Activated naive CD4-positive, alpha-beta T cell treated with anti-CD3 and anti-CD28 coated beads, Interleukin-2, amount 50 U/mL, for 24 hours (primary cell): Measurements from ENCODE around the gene INSYN2A.
A peak's percentile ranks its signal among the peaks of the same experiment; 100 is the strongest.

Source experiments
- H3K27ac Mint-ChIP-seq: one replicate; pipeline ENCODE4 v1.8.0; 2021; ENCODE audit warnings: mild to moderate bottlenecking, mixed read lengths
- H3K27me3 Mint-ChIP-seq: one replicate; pipeline ENCODE4 v1.8.0; 2021; ENCODE audit warnings: mixed read lengths
- H3K36me3 Mint-ChIP-seq: one replicate; pipeline ENCODE4 v1.8.0; 2021; ENCODE audit warnings: mixed read lengths
- H3K4me1 Mint-ChIP-seq: one replicate; pipeline ENCODE4 v1.8.0; 2021; ENCODE audit warnings: mixed read lengths
- H3K4me3 Mint-ChIP-seq: one replicate; pipeline ENCODE4 v1.8.0; 2021; ENCODE audit warnings: mild to moderate bottlenecking, mixed read lengths
- H3K9me3 Mint-ChIP-seq: one replicate; pipeline ENCODE4 v1.8.0; 2021; ENCODE audit warnings: mixed read lengths

INSYN2A gene, protein sequence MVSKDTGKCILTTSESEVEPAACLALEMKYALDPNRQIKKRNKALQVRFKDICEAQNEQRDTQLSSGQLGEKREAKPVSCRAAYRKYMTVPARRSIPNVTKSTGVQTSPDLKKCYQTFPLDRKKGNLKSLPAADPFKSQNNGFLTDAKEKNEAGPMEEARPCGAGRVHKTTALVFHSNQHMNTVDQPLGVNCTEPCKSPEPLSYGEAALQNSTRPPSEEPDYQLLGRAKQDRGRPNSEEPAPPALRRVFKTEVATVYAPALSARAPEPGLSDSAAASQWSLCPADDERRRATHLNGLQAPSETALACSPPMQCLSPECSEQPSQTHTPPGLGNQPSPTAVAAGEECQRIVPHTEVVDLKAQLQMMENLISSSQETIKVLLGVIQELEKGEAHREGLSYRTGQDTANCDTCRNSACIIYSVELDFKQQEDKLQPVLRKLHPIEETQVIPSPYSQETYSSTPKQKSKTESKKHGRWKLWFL

DNA sequence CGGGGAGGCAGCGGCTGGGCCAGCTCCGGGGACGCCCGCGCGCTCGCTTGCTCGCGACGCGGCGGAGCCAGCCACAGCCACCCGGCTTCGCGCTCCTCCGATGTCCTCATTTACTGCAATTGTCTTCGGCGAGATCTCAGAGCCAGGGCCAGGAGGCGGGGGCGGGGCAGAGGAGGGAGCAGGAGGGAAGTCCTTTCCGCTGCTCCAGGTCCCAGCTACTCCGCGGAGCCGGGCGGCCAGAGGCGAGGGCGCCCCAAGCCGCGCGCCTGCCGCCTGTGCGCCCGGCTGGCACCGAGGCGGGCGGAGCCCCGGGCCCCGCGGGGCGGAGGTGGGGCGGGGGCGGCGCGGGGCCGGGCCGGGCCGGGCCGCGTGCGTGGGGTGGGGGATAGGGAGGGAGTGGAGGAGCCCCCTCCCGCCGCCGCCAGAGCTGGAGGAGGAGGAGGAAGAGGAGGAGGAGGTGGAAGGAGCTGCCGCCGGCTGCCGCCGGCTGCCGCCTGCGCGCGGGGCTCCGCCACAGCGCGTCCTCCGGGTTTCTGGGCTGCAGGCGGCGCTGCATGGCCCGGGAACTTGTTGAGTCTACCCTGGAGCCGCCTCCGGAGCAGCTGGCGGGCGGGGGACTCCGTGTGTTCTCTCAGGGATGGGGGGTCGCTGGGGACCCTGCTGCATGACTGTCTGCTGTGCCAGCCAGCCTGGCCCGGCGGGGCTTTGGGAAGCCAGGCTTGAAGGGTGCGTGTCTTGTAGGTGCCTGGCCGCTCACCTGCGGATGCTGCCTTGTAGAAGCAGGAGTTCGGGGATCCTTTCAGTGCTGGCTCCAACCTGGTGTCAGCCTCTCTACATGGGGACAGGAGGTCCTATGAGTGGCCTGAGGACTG is at the start of gene INSYN2A:
INSYN2A (minus strand) TSS at position 310 of the 872 bp plus-strand sequence. CDS start 20,196 bp downstream, outside the sequence.
- H3K36me3 Mint-ChIP-seq, result no peaks in the 10 kb centered on the region
- no peaks in the 10 kb centered on the region for H3K9me3 Mint-ChIP-seq
- peaks cover 28% of the 10 kb centered on the region for H3K27me3 Mint-ChIP-seq
- no peaks in the 10 kb centered on the region for H3K4me1 Mint-ChIP-seq
- H3K27ac Mint-ChIP-seq, result no peak within 1 kb of the TSS
- no peak within 1 kb of the TSS for H3K4me3 Mint-ChIP-seq

DNA sequence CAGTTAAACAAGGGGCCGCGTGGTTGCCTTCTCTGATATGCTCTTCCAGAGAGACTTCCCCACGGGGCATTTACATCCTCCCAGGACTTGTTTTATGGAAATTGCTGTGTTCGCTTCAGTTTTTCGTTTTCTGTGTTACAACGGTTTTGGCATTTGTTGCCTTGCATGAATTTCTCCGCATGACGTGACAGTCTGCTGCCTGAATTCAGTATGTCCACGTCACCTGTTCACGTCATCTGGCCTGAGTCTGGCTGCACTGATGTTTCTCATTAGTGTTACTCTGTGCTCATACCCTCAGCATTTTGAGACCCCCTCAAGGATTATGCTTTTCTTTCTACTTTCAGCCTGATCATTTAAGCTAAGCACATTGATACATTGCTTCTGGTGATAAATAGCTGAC is 49.1 kb upstream of the INSYN2A start:
- H3K27ac Mint-ChIP-seq, result peak overlapping the region; percentile 48

DNA sequence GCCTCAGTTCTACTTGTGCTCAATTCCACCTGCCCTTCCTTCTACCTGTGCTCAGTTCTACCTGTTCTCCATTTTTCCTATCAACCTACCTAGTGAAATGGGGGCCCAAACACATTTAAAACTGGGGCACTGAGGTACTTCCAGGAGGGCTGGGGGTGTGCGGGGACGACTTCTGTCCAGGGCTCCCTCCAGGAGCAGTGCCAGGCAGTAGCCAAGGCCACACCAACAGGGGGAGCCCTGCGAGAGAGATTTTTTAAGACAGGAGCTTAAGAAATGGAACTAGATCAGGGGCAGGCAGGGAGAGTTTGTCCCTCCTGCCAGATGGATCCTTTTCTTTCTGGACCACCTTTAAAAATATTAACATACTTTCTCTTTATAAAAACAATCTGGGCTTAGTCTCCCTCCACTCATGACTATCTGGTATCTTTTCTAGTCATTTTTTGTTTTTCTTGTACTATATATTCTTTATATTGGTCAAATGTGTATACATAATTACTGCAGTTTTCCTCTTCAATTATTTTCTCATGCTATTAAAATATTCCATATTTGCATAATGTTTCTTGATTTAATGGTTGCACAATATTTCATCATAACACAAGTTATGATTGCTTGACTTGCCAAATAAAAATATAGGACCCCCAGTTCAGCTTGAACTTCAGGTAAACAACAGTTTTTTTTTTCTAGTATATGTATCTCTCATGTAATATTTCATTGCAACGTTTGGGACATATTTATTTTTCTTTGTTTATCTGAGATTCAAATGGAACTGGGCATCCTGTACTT is 47.3 kb upstream of the INSYN2A start:
- H3K4me3 Mint-ChIP-seq, result no peak overlapping the region
- no peak overlapping the region for H3K27ac Mint-ChIP-seq
- H3K36me3 Mint-ChIP-seq, result no peaks in the 10 kb centered on the region

More for the DNA sequence above, 49.1 kb upstream of the INSYN2A start:
- Mint-ChIP-seq H3K36me3 (no peaks in the 10 kb centered on the region), H3K9me3 (no peaks in the 10 kb centered on the region), H3K4me3 (no peak overlapping the region), H3K27me3 (peaks cover 5% of the 10 kb centered on the region), H3K4me1 (no peaks in the 10 kb centered on the region)

DNA sequence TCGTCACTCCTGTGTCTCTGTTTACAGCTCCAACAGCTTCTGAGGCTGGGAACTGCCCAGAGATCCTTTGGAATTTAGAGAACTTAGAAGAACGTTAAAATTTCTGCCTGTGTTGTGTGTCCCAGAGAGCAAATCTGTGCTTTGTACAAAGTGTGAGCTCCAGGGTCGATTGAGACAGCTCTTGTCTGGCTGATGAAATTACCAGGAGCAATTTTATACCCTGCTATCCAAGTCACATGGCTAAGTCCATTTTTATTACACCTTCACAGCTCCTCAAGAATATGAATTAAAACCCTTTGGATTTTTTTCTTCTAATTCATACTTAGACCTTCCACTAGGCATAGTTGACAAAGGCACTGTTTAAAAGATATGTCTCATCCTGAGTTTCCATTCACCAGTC is 46.5 kb upstream of the INSYN2A start:
- no peak overlapping the region for H3K27ac Mint-ChIP-seq
- no peaks in the 10 kb centered on the region for H3K36me3 Mint-ChIP-seq
- H3K27me3 Mint-ChIP-seq, result peaks cover 2% of the 10 kb centered on the region
- no peak overlapping the region for H3K4me3 Mint-ChIP-seq
- no peaks in the 10 kb centered on the region for H3K4me1 Mint-ChIP-seq
- H3K9me3 Mint-ChIP-seq, result no peaks in the 10 kb centered on the region

More for the DNA sequence above, 47.3 kb upstream of the INSYN2A start:
- Mint-ChIP-seq H3K27me3 (peaks cover 4% of the 10 kb centered on the region), H3K4me1 (no peaks in the 10 kb centered on the region), H3K9me3 (no peaks in the 10 kb centered on the region)

DNA sequence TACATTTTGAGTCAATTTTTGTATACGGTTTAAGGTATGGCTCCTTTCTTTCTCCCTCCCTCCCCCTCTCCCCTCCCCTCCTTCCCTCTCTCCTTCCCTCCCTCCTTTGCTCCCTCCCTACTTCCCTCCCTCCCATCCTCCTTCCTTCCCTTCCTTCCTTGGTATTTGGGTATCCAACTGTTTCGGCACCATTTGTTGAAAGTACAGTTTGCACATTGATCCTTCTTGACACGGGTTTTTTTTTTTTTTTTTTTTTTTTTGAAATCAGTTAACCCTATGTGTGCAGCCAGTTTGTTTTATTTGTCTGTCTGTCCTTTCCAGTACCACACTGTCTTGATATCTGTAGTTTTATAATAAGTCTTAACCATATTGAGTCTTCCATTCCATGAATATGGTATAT is 39.9 kb upstream of the INSYN2A start:
- Mint-ChIP-seq H3K4me3 (no peak overlapping the region), H3K27me3 (peaks cover 1% of the 10 kb centered on the region), H3K36me3 (no peaks in the 10 kb centered on the region), H3K9me3 (no peaks in the 10 kb centered on the region), H3K4me1 (no peaks in the 10 kb centered on the region), H3K27ac (no peak overlapping the region)

DNA sequence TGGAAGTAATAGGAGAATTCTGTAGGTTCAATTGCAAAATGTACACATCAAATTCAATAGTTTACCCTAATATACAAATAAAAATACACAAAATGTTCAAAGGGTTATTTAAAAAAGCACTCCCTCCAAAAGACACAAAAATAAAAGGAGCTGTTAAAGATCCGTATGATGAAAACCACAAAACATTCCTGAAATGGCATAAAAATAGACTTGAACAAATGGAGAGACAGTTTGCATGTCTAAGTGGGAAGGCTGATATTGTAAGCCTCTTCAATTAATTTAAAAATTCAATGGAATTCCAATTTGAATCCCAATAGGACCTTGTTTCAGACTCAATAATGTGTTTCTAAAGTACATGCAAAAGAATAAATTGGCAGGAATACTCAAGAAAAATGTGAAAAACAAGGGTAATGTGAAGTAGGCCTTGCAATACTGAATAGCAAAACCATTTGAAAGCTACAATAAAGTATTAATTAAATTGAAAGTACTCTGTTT is 38.0 kb upstream of the INSYN2A start:
- Mint-ChIP-seq H3K27me3 (peaks cover 1% of the 10 kb centered on the region), H3K4me1 (no peaks in the 10 kb centered on the region), H3K9me3 (no peaks in the 10 kb centered on the region), H3K27ac (no peak overlapping the region), H3K36me3 (no peaks in the 10 kb centered on the region), H3K4me3 (no peak overlapping the region)

DNA sequence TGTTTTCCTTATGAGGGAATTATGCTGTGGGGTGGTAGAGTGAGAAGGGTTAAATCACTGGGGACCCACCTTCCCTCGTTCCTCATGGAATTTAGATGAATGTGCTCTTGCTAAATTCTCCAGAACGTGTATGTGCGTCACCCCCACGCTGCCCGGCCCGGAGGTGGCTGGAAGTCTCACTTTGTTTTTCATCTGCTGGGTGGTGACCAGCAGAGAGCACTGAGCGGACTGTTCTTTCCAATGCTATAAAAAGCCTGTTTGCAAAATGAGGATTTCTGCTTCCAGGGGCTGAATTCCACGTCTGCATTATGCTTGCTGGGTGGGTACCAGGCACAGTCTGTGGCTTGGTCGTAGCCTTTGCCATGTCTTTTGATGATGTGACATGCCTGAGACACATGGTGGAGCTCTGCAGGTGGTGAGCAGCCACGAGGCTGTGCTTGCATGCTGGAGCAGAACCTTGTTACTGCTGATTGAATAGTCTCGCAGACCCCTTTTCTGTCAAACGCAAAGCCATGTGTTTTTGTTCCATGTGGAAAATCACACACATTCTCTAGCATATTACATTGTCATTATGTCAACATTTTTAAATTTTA is 31.9 kb upstream of the INSYN2A start:
- Mint-ChIP-seq H3K36me3 (no peaks in the 10 kb centered on the region), H3K27ac (no peak overlapping the region), H3K4me1 (no peaks in the 10 kb centered on the region), H3K27me3 (peaks cover 1% of the 10 kb centered on the region), H3K9me3 (no peaks in the 10 kb centered on the region), H3K4me3 (no peak overlapping the region)

DNA sequence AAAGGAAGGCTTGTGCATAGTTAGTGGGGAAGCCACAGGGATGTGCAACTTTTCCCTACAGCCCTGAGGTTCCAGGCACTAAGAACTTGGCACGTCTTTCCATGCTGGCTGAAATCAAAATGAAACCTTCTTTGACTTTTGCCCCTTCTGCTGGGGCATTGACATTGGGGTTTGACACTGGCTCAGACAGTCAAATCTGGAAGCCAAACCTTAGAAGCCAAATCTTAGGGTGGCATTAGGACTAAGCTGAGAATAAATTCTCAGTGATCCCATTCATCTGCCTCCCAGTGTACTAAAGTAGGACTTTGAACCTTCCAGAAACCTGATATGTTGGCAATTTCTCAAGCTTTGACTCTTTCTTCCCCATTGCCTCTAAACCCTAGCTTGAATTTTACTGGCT is 31.3 kb upstream of the INSYN2A start:
- no peak overlapping the region for H3K4me3 Mint-ChIP-seq
- H3K9me3 Mint-ChIP-seq, result no peaks in the 10 kb centered on the region
- H3K4me1 Mint-ChIP-seq, result no peaks in the 10 kb centered on the region
- no peaks in the 10 kb centered on the region for H3K36me3 Mint-ChIP-seq
- H3K27ac Mint-ChIP-seq, result no peak overlapping the region
- H3K27me3 Mint-ChIP-seq, result peaks cover 1% of the 10 kb centered on the region

DNA sequence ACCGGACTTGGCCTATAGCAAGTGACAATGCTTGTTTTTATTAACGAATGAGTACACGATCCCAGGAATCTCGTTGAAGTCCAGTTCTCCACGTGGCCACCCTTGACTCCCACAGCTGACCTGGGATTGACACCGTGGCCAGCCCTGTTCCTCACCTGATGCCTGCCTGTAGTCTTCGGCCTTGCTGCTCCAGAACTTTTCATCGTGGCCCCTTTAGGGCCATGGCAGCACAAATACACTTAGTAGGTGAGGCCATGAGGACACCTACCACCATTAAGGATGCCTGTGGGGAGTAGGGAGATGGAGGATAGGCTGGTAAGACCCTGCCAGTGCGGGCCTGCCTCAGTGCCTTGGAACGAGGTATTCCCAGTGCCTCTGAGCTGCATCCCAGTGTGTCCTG is 30.6 kb upstream of the INSYN2A start:
- Mint-ChIP-seq H3K27me3 (peaks cover 5% of the 10 kb centered on the region), H3K9me3 (no peaks in the 10 kb centered on the region), H3K4me1 (no peaks in the 10 kb centered on the region), H3K27ac (no peak overlapping the region), H3K36me3 (no peaks in the 10 kb centered on the region), H3K4me3 (no peak overlapping the region)

DNA sequence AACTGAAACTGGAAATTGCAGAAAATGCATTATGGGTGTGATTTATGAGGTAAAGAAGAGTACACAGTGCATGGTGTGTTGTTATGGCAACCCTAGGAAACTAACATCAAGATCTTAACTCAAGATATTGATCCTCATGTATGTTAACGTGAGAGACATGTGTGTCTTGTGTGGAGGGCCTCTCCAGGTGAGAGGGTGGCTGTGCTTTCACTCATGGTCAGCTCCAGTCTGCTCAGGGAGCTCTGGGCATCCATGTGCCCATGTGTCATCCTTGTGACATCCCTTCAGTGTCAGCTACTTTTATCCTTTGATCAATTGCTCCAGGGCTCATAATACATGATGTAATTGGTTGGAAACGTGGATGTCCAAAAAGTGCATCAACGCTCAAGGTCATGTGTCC is 24.9 kb upstream of the INSYN2A start:
- Mint-ChIP-seq H3K36me3 (peaks cover 2% of the 10 kb centered on the region), H3K4me3 (no peak overlapping the region), H3K4me1 (no peaks in the 10 kb centered on the region), H3K9me3 (no peaks in the 10 kb centered on the region), H3K27me3 (peaks cover 10% of the 10 kb centered on the region), H3K27ac (no peak overlapping the region)

DNA sequence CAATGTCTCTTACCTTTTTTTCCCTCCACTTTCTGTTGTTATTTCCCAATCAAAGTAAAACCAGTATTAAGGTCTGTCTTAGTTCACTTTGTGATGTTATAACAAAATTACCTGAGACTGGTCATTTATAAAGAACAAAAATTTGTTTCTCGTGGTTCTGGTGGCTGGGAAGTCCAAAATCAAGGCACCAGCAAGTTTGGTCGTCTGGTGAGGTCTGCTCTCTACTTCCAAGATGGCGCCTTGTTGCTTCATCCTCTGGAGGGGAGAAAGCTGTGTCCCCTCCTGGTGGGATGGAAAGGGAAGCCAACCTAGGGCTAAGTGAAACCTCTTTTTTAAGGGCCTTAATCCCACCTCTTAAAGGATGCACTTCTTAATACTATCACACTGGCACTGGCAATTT is 22.3 kb upstream of the INSYN2A start:
- peaks cover 10% of the 10 kb centered on the region for H3K27me3 Mint-ChIP-seq
- H3K4me1 Mint-ChIP-seq, result no peaks in the 10 kb centered on the region
- H3K36me3 Mint-ChIP-seq, result peaks cover 2% of the 10 kb centered on the region
- H3K4me3 Mint-ChIP-seq, result no peak overlapping the region
- H3K27ac Mint-ChIP-seq, result no peak overlapping the region
- H3K9me3 Mint-ChIP-seq, result no peaks in the 10 kb centered on the region

DNA sequence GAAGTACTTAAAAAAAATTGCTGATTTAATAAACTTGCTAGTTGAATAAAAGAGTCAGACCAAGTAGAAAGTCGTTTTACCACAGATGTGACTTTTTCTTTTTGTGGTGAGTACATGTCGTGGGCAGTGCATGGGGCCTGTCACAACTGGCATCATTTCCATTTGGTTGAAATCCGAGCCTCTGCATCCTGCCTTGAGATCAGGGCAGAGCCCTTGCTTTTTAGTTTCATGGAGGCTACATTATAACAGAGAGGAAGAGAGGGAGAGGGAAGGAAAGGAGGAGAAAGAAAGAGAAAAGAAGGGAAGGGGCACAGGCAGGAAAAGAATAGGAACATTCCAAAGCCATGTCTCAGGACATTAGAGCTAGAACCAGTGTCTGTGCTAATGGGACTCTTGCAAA is 20.4 kb upstream of the INSYN2A start:
- Mint-ChIP-seq H3K27me3 (peaks cover 6% of the 10 kb centered on the region), H3K4me3 (no peak overlapping the region), H3K27ac (no peak overlapping the region), H3K4me1 (no peaks in the 10 kb centered on the region), H3K36me3 (peaks cover 2% of the 10 kb centered on the region), H3K9me3 (no peaks in the 10 kb centered on the region)

DNA sequence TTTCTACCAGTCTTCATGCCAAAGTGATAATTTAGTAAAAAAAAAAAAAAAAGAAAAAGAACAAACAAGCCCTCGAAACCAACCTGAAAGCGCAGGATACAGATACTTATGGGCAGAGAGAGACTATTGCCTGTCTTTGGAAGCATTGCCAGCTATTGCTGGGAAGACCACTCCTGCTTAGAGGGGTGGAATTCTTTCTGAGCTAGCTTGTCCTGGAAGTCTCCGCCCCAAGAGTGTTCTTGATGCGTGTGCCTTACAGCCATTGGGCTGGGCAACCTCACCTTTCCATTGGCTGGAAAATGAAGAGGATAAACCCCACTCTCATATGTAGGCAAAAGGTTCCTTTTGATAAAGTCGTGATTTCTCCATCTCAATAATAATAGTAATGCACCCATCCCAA is 19.9 kb upstream of the INSYN2A start:
- H3K27me3 Mint-ChIP-seq, result peaks cover 6% of the 10 kb centered on the region
- H3K9me3 Mint-ChIP-seq, result no peaks in the 10 kb centered on the region
- peaks cover 2% of the 10 kb centered on the region for H3K36me3 Mint-ChIP-seq
- no peak overlapping the region for H3K27ac Mint-ChIP-seq
- no peak overlapping the region for H3K4me3 Mint-ChIP-seq
- no peaks in the 10 kb centered on the region for H3K4me1 Mint-ChIP-seq

DNA sequence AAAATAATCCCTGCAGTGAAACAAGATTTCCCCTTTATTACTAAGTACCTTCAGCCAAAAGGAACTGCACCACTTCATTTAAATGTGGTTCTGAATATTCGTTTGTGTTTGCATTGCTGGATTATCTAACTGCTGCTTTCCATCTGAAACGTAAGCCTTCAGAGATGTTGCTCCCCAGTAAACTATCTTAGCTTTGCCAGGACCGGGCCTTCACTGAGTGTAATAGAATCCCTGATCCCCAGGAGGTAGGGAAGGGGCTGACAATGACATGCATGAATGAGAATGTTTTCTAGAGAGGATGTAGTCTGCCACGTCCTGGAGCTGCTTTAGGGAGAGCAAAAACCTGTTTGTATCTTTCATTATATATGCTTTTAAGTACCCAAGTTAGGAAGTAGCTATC is 19.5 kb upstream of the INSYN2A start:
- no peaks in the 10 kb centered on the region for H3K4me1 Mint-ChIP-seq
- peaks cover 5% of the 10 kb centered on the region for H3K27me3 Mint-ChIP-seq
- H3K9me3 Mint-ChIP-seq, result no peaks in the 10 kb centered on the region
- H3K27ac Mint-ChIP-seq, result no peak overlapping the region
- H3K4me3 Mint-ChIP-seq, result no peak overlapping the region
- peaks cover 2% of the 10 kb centered on the region for H3K36me3 Mint-ChIP-seq

DNA sequence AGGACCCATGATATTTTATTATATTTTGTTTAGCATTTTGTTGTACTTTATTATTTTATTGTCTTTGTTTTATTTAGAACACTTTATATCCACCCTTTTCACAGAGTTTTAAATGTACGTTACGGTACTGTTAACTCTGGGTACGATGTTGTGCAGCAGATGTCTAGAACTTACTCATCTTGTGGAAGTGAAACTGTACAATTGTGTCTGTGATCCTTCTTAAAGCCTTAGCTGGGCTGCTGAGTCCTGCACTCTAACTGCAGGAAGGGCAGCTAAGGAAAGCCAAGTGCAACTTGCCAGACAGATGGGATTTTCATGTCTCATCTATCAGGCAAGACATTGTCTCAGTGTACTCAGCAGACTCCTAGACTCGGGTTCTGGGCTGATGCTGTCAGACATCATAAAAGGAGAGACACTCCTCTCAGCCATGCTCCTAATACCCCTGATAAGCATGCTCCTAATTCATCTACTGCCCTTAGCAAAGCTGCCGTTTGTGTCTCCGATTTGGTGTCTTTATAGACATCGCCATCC is 14.6 kb upstream of the INSYN2A start:
- Mint-ChIP-seq H3K4me1 (no peaks in the 10 kb centered on the region), H3K36me3 (no peaks in the 10 kb centered on the region)

More for the DNA sequence above, 14.6 kb upstream of the INSYN2A start:
- Mint-ChIP-seq H3K27ac (no peak overlapping the region), H3K9me3 (no peaks in the 10 kb centered on the region), H3K27me3 (no peaks in the 10 kb centered on the region), H3K4me3 (no peak overlapping the region)
